Natural killer cell treated with Interleukin-12 subunit alpha and Interleukin-12 subunit beta and Interleukin-15 and Interleukin-18, amount 100 ng/mL, for 72 hours (primary cell): Measurements from ENCODE around the gene RAET1L. TPM values are rescaled to one million over a fixed set of nuclear protein-coding genes. Genes with fewer than 3 reads are reported as not detected.
"Not testable (repeated sequence)": the region's sequence is repeated elsewhere in the genome, so short reads cannot be mapped to it uniquely, and the experiment has no call there.

Experiments
- ATAC-seq, 2 donors: fragments of 150-1000 bp; cut with Tn5 transposase in 1 of 2; sonication (Bioruptor Pico), chemical (Tn5 transposase) in 1 of 2; 2 replicates each; pipeline ENCODE4 v1.10.0; 2021
- DNase-seq: peaks from one replicate; pipeline ENCODE4 v3.0.0; 2022; ENCODE audit warnings: low spot score
- H3K27ac Mint-ChIP-seq, 2 donors: 1 replicate in 1 of 2; 2 replicates in 1 of 2; pipeline ENCODE4 v1.8.0; 2022; ENCODE audit warnings: mixed read lengths in 2 of 2, mild to moderate bottlenecking in 1 of 2, moderate library complexity in 1 of 2
- H3K27me3 Mint-ChIP-seq, 2 donors: 1 replicate in 1 of 2; 2 replicates in 1 of 2; pipeline ENCODE4 v1.8.0; 2022; ENCODE audit warnings: mixed read lengths in 2 of 2
- H3K36me3 Mint-ChIP-seq: one replicate; pipeline ENCODE4 v1.8.0; 2022; ENCODE audit warnings: mixed read lengths
- H3K4me1 Mint-ChIP-seq, 2 donors: 1 replicate in 1 of 2; 2 replicates in 1 of 2; pipeline ENCODE4 v1.8.0; 2022; ENCODE audit warnings: low read depth in 2 of 2, mixed read lengths in 2 of 2, mild to moderate bottlenecking in 1 of 2
- H3K4me3 Mint-ChIP-seq: one replicate; pipeline ENCODE4 v1.8.0; 2022; ENCODE audit warnings: mixed read lengths
- H3K9me3 Mint-ChIP-seq: 2 replicates; pipeline ENCODE4 v1.8.0; 2022; ENCODE audit warnings: mixed read lengths
- total RNA-seq, 2 donors: library from RNA; stranded (reverse); gene quantifications; one replicate each; pipeline ENCODE4 v1.2.3, GENCODE V29; 2022

RAET1L gene
- total RNA-seq = not detected

GRCh38 chr6:150025201-150025917 lies at the start of gene RAET1L:
RAET1L (minus strand) TSS chr6:150025532; CDS start chr6:150025471, 61 bp downstream.
- no peak within 1 kb of the TSS for H3K4me3 Mint-ChIP-seq

GRCh38 chr6:150075034-150075421 lies 49.7 kb upstream of the RAET1L start:
- DNase-seq (no peak), ATAC-seq (no peak)
- H3K27ac Mint-ChIP-seq = no peak overlapping the region
- no peaks in the 10 kb centered on the region for H3K9me3 Mint-ChIP-seq
- no peak overlapping the region for H3K4me3 Mint-ChIP-seq
- peaks cover 14 to 24% of the 10 kb centered on the region in 2 donors for H3K4me1 Mint-ChIP-seq
- H3K27me3 Mint-ChIP-seq = peaks cover 15 to 17% of the 10 kb centered on the region in 2 donors
- H3K36me3 Mint-ChIP-seq = no peaks in the 10 kb centered on the region

More at GRCh38 chr6:150025201-150025917, at the start of gene RAET1L:
- peaks cover 5 to 9% of the 10 kb centered on the region in 2 donors for H3K4me1 Mint-ChIP-seq
- H3K36me3 Mint-ChIP-seq = no peaks in the 10 kb centered on the region
- peaks cover 48 to 52% of the 10 kb centered on the region in 2 donors for H3K27me3 Mint-ChIP-seq
- ATAC-seq (no peak), DNase-seq (no peak)
- H3K9me3 Mint-ChIP-seq = no peaks in the 10 kb centered on the region
- no peak within 1 kb of the TSS for H3K27ac Mint-ChIP-seq

- H3K4me3 Mint-ChIP-seq = not testable (repeated sequence)
- H3K4me1 Mint-ChIP-seq = peaks cover 14 to 20% of the 10 kb centered on the region in 2 donors
Observed at GRCh38 chr6:150074396-150075033, 49.2 kb upstream of the RAET1L start.

GRCh38 chr6:150072201-150072600 lies 46.9 kb upstream of the RAET1L start:
- no peak overlapping the region for H3K27ac Mint-ChIP-seq
- no peak for DNase-seq
- H3K4me1 Mint-ChIP-seq = peaks cover 18 to 24% of the 10 kb centered on the region in 2 donors
- no peak overlapping the region for H3K4me3 Mint-ChIP-seq
- H3K27me3 Mint-ChIP-seq = peaks cover 11 to 12% of the 10 kb centered on the region in 2 donors
- H3K36me3 Mint-ChIP-seq = no peaks in the 10 kb centered on the region
- ATAC-seq = peak in 1 of 2 donors; percentile 48
- no peaks in the 10 kb centered on the region for H3K9me3 Mint-ChIP-seq

More at GRCh38 chr6:150074396-150075033, 49.2 kb upstream of the RAET1L start:
- H3K27ac Mint-ChIP-seq, ATAC-seq, H3K9me3 Mint-ChIP-seq, H3K36me3 Mint-ChIP-seq, DNase-seq: not testable (repeated sequence)
- H3K27me3 Mint-ChIP-seq = peaks cover 12 to 15% of the 10 kb centered on the region in 2 donors

GRCh38 chr6:150070236-150070818 lies 45.0 kb upstream of the RAET1L start:
- DNase-seq (no peak), ATAC-seq (no peak)
- no peak overlapping the region for H3K4me3 Mint-ChIP-seq
- H3K27me3 Mint-ChIP-seq = peaks cover 11 to 12% of the 10 kb centered on the region in 2 donors
- H3K36me3 Mint-ChIP-seq = no peaks in the 10 kb centered on the region
- H3K9me3 Mint-ChIP-seq = no peaks in the 10 kb centered on the region
- peaks cover 16 to 18% of the 10 kb centered on the region in 2 donors for H3K4me1 Mint-ChIP-seq
- H3K27ac Mint-ChIP-seq = no peak overlapping the region

- peaks cover 16 to 18% of the 10 kb centered on the region in 2 donors for H3K4me1 Mint-ChIP-seq
- H3K27ac Mint-ChIP-seq = no peak overlapping the region
- DNase-seq (no peak), ATAC-seq (no peak)
- no peaks in the 10 kb centered on the region for H3K36me3 Mint-ChIP-seq
- peak overlapping the region; percentile 77 for H3K4me3 Mint-ChIP-seq
- H3K27me3 Mint-ChIP-seq = peaks cover 9 to 11% of the 10 kb centered on the region in 2 donors
- no peaks in the 10 kb centered on the region for H3K9me3 Mint-ChIP-seq
Observed at GRCh38 chr6:150069706-150070105, 44.4 kb upstream of the RAET1L start.

- H3K4me1 Mint-ChIP-seq = peaks cover 16 to 18% of the 10 kb centered on the region in 2 donors
- peak; percentile 90 to 95 for ATAC-seq
- H3K36me3 Mint-ChIP-seq = no peaks in the 10 kb centered on the region
- H3K4me3 Mint-ChIP-seq = peak within 1 kb of the TSS; percentile 77
- H3K9me3 Mint-ChIP-seq = no peaks in the 10 kb centered on the region
- H3K27ac Mint-ChIP-seq = no peak within 1 kb of the TSS
- DNase-seq = peak; percentile 78
- peaks cover 6 to 7% of the 10 kb centered on the region in 2 donors for H3K27me3 Mint-ChIP-seq
Observed at GRCh38 chr6:150068720-150069648, 43.7 kb upstream of the RAET1L start, which contains the start of gene ULBP3. ULBP3 (minus strand) TSS chr6:150069121; CDS start chr6:150069066, 55 bp downstream.

- Mint-ChIP-seq H3K27ac (no peak overlapping the region), H3K4me3 (peak overlapping the region; percentile 77), H3K9me3 (no peaks in the 10 kb centered on the region), H3K36me3 (no peaks in the 10 kb centered on the region), H3K27me3 (peaks cover 0 to 3% of the 10 kb centered on the region in 2 donors), H3K4me1 (peaks cover 16 to 18% of the 10 kb centered on the region in 2 donors)
- ATAC-seq (peak in 1 of 2 donors; percentile 18), DNase-seq (no peak)
Observed at GRCh38 chr6:150068151-150068550, 42.8 kb upstream of the RAET1L start.

- DNase-seq (no peak), ATAC-seq (no peak)
- Mint-ChIP-seq H3K27me3 (no peaks in the 10 kb centered on the region), H3K4me1 (peaks cover 9 to 10% of the 10 kb centered on the region in 2 donors), H3K27ac (peak overlapping the region in 1 of 2 donors; percentile 64), H3K36me3 (no peaks in the 10 kb centered on the region), H3K4me3 (no peak overlapping the region), H3K9me3 (no peaks in the 10 kb centered on the region)
Observed at GRCh38 chr6:150065083-150065482, 39.8 kb upstream of the RAET1L start.

GRCh38 chr6:150063640-150064039 lies 38.3 kb upstream of the RAET1L start:
- DNase-seq = no peak
- H3K4me3 Mint-ChIP-seq = no peak overlapping the region
- ATAC-seq = no peak
- no peaks in the 10 kb centered on the region for H3K36me3 Mint-ChIP-seq
- H3K27ac Mint-ChIP-seq = no peak overlapping the region
- peaks cover 2% of the 10 kb centered on the region in 2 donors for H3K27me3 Mint-ChIP-seq
- H3K9me3 Mint-ChIP-seq = no peaks in the 10 kb centered on the region
- H3K4me1 Mint-ChIP-seq = peaks cover 8 to 14% of the 10 kb centered on the region in 2 donors

- H3K27ac Mint-ChIP-seq, DNase-seq, H3K9me3 Mint-ChIP-seq, H3K36me3 Mint-ChIP-seq, H3K4me3 Mint-ChIP-seq, H3K4me1 Mint-ChIP-seq: not testable (repeated sequence)
- peaks cover 17 to 25% of the 10 kb centered on the region in 2 donors for H3K27me3 Mint-ChIP-seq
- ATAC-seq = peak; percentile 67 to 68
Observed at GRCh38 chr6:150059973-150060372, 34.6 kb upstream of the RAET1L start.

GRCh38 chr6:150058986-150059385 lies 33.7 kb upstream of the RAET1L start:
- Mint-ChIP-seq H3K36me3 (peaks cover 5% of the 10 kb centered on the region), H3K9me3 (no peaks in the 10 kb centered on the region), H3K4me1 (peaks cover 8 to 9% of the 10 kb centered on the region in 2 donors), H3K4me3 (no peak overlapping the region), H3K27ac (no peak overlapping the region), H3K27me3 (peaks cover 27 to 35% of the 10 kb centered on the region in 2 donors)
- ATAC-seq (no peak), DNase-seq (no peak)

GRCh38 chr6:150058231-150058792 lies 33.0 kb upstream of the RAET1L start:
- H3K9me3 Mint-ChIP-seq = no peaks in the 10 kb centered on the region
- peaks cover 8 to 9% of the 10 kb centered on the region in 2 donors for H3K4me1 Mint-ChIP-seq
- peaks cover 5% of the 10 kb centered on the region for H3K36me3 Mint-ChIP-seq
- H3K27ac Mint-ChIP-seq = no peak overlapping the region
- no peak for ATAC-seq
- H3K4me3 Mint-ChIP-seq = no peak overlapping the region
- no peak for DNase-seq
- H3K27me3 Mint-ChIP-seq = peaks cover 30 to 41% of the 10 kb centered on the region in 2 donors
